ENCODE results near the gene GSTP1.
A peak's percentile ranks its signal among the peaks of the same experiment; 100 is the strongest.

The GSTP1 gene

DNA sequence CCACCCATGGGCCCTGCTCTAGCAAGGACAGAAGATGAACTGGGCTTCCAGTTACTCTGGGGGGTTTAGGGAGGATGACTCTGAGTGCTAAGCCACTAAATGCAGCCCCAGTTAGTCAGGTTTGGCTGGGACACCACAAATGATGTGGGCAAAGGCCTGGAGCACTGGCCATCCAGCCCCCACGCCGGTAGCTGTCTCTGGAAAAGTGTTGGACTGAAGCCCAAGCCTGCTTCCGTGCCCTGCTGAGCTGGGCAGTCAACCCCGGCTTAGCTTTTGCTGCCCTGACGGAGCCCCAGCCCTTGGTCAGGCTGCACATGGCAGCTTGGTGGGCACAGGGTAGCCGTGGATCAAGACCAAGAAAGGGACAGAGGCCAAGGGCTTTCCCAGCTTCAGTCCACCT, 5.7 kb upstream of the GSTP1 start:
- TF ChIP-seq, protein P1, sequence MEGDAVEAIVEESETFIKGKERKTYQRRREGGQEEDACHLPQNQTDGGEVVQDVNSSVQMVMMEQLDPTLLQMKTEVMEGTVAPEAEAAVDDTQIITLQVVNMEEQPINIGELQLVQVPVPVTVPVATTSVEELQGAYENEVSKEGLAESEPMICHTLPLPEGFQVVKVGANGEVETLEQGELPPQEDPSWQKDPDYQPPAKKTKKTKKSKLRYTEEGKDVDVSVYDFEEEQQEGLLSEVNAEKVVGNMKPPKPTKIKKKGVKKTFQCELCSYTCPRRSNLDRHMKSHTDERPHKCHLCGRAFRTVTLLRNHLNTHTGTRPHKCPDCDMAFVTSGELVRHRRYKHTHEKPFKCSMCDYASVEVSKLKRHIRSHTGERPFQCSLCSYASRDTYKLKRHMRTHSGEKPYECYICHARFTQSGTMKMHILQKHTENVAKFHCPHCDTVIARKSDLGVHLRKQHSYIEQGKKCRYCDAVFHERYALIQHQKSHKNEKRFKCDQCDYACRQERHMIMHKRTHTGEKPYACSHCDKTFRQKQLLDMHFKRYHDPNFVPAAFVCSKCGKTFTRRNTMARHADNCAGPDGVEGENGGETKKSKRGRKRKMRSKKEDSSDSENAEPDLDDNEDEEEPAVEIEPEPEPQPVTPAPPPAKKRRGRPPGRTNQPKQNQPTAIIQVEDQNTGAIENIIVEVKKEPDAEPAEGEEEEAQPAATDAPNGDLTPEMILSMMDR (IDR thresholded peaks at IDR 0.05; ENCODE audit: insufficient read depth, low read depth, low read length, missing control alignments) = no peak
- H3K4me3 ChIP-seq (ENCODE audit: low read depth, low read length) = no peak overlapping the region
- DNase-seq (ENCODE audit: low read depth) = no peak

DNA sequence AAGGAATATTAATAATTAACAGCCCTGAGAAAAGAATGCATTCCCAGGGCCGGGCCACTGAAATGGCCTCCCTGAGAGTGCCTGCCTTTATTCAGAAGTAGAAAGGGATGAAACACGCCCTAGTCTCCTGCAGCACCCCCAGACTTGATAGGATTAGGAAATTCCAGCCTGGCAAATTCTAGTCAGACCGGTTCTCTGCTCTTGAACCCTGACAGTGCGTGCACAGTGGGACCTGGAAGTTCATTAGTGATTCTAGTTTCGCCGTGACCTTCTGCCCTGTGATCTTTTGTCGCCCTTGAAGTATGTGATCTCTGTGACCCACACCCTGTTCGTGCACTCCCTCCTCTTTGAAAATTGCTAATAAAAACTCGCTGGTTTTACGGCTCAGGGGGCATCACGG, 2.1 kb upstream of the GSTP1 start:
- DNase-seq (ENCODE audit: low read depth) = no peak
- no peak overlapping the region for H3K4me3 ChIP-seq (ENCODE audit: low read depth, low read length)

DNA sequence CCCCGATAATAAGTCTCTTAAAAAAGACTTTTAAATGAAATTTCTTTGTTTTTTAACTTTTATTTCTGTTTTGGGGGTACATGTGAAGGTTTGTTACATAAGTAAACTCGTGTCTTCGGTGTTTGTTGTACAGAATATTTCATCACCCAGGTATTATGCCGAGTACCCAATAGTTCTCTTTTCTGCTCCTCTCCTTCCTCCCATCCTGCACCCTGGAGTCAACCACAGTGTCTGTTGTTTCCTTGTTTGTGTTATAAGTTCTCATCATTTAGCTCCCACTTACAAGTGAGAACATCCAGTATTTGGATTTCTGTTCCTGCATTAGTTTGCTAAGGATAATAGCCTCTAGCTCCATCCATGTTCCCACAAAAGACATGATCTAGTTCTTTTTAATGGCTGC, 1.6 kb upstream of the GSTP1 start:
- H3K4me3 ChIP-seq (ENCODE audit: low read depth, low read length) = no peak overlapping the region
- no peak for DNase-seq (ENCODE audit: low read depth)
- TF ChIP-seq, protein P1 (IDR thresholded peaks at IDR 0.05; ENCODE audit: insufficient read depth, low read depth, low read length, missing control alignments) = no peak

More for the DNA sequence above, 2.1 kb upstream of the GSTP1 start:
- TF ChIP-seq, protein P1 (IDR thresholded peaks at IDR 0.05; ENCODE audit: insufficient read depth, low read depth, low read length, missing control alignments) = no peak

DNA sequence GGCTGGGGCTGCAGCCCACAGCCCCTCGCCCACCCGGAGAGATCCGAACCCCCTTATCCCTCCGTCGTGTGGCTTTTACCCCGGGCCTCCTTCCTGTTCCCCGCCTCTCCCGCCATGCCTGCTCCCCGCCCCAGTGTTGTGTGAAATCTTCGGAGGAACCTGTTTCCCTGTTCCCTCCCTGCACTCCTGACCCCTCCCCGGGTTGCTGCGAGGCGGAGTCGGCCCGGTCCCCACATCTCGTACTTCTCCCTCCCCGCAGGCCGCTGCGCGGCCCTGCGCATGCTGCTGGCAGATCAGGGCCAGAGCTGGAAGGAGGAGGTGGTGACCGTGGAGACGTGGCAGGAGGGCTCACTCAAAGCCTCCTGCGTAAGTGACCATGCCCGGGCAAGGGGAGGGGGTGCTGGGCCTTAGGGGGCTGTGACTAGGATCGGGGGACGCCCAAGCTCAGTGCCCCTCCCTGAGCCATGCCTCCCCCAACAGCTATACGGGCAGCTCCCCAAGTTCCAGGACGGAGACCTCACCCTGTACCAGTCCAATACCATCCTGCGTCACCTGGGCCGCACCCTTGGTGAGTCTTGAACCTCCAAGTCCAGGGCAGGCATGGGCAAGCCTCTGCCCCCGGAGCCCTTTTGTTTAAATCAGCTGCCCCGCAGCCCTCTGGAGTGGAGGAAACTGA, 731 bp downstream of the GSTP1 start:
- peak overlapping the region; percentile 82 for H3K4me3 ChIP-seq (ENCODE audit: low read depth, low read length)
- DNase-seq (ENCODE audit: low read depth) = peak; percentile 49
- TF ChIP-seq, protein P1 (IDR thresholded peaks at IDR 0.05; ENCODE audit: insufficient read depth, low read depth, low read length, missing control alignments) = no peak

DNA sequence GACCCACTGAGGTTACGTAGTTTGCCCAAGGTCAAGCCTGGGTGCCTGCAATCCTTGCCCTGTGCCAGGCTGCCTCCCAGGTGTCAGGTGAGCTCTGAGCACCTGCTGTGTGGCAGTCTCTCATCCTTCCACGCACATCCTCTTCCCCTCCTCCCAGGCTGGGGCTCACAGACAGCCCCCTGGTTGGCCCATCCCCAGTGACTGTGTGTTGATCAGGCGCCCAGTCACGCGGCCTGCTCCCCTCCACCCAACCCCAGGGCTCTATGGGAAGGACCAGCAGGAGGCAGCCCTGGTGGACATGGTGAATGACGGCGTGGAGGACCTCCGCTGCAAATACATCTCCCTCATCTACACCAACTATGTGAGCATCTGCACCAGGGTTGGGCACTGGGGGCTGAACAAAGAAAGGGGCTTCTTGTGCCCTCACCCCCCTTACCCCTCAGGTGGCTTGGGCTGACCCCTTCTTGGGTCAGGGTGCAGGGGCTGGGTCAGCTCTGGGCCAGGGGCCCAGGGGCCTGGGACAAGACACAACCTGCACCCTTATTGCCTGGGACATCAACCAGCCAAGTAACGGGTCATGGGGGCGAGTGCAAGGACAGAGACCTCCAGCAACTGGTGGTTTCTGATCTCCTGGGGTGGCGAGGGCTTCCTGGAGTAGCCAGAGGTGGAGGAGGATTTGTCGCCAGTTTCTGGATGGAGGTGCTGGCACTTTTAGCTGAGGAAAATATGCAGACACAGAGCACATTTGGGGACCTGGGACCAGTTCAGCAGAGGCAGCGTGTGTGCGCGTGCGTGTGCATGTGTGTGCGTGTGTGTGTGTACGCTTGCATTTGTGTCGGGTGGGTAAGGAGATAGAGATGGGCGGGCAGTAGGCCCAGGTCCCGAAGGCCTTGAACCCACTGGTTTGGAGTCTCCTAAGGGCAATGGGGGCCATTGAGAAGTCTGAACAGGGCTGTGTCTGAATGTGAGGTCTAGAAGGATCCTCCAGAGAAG, 1.6 kb downstream of the GSTP1 start:
- DNase-seq (ENCODE audit: low read depth) = no peak
- TF ChIP-seq, protein P1 (IDR thresholded peaks at IDR 0.05; ENCODE audit: insufficient read depth, low read depth, low read length, missing control alignments) = no peak
- H3K4me3 ChIP-seq (ENCODE audit: low read depth, low read length) = peak overlapping the region; percentile 82

DNA sequence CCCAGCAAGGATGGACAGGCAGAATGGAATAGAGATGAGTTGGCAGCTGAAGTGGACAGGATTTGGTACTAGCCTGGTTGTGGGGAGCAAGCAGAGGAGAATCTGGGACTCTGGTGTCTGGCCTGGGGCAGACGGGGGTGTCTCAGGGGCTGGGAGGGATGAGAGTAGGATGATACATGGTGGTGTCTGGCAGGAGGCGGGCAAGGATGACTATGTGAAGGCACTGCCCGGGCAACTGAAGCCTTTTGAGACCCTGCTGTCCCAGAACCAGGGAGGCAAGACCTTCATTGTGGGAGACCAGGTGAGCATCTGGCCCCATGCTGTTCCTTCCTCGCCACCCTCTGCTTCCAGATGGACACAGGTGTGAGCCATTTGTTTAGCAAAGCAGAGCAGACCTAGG, 2.3 kb downstream of the GSTP1 start:
- no peak for DNase-seq (ENCODE audit: low read depth)
- TF ChIP-seq, protein P1 (IDR thresholded peaks at IDR 0.05; ENCODE audit: insufficient read depth, low read depth, low read length, missing control alignments) = no peak
- no peak overlapping the region for H3K4me3 ChIP-seq (ENCODE audit: low read depth, low read length)
